NCI-H146 treated with DMSO at 0.1 percent for 48 hours (cell line): ENCODE measurements around the gene RAB31.
A peak's percentile ranks its signal among the peaks of the same experiment; 100 is the strongest.
"Not testable (repeated sequence)": the region's sequence is repeated elsewhere in the genome, so short reads cannot be mapped to it uniquely, and the experiment has no call there.

Experiments
- DNase-seq: peaks from one replicate; lab custom pipeline; 2025; ENCODE audit not compliant: unreplicated experiment; lab: John Stamatoyannopoulos, UW

RAB31 gene, protein sequence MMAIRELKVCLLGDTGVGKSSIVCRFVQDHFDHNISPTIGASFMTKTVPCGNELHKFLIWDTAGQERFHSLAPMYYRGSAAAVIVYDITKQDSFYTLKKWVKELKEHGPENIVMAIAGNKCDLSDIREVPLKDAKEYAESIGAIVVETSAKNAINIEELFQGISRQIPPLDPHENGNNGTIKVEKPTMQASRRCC

DNA sequence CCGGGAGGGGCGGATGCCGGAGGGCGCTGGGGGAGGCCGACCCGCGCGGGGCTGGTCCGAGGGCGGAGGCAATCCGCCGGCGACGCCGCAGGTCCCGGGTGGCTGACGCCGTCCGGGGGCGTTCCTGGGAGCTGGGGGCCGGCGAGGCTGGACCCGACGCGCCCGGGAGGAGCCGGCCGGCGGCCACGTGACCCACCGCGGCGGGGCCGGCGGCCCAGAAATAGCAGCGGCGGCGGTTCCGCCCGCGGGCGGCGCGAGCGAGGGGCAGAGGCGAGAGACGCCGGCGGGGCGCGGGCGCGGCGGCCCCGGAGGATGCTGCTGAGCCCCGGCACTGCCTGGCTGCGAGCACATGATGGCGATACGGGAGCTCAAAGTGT is at the start of gene RAB31:
TSS of gene RAB31 (plus strand) at position 245 of the 377 bp plus-strand sequence. CDS start at position 350, 105 bp downstream.
- DNase-seq = no peak

DNA sequence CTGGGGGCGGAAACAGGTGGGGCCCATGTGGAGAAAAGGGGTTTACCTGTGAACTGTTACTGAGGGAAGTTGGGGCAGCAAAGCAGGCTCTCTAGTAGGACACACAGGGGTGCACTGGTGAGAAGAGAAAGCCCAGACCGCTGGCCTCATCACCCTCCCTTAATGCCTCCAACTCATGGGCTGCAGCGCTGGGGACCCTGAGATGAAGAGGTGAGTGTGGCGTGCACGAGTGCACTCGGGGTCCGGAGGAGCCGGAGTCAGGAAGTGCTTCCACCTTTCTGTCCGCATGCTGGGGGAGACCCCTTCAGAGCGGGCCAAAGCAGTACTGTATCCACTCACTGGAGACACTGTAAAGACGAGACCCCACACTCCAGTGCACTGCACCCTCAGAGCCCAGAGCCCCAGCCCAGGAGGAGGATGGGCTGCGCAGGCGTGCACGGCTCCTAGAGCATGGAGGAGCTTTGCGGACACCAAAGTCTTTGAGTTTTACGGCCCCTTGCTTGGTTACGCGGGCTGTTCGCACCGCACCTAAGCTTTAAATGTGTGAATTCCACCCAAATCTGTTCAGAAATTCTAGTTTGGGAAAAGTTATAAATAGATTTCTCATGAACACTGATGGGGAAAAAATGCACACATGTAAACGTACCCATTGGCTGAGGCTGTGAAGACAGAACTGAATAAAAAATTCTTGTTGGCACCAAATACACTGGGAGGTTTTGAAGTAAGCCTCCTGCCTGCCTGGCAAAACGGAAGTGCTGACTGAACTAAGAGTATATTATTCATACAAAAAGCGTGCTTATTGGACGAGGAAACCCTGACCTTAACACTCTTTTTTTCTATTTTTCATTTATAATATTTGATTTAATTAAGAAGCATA is 48.4 kb upstream of the RAB31 start:
- no peak for DNase-seq

GRCh38 chr18:9661564-9661963 is 46.5 kb upstream of the RAB31 start:
- no peak for DNase-seq

GRCh38 chr18:9663377-9663776 is 44.7 kb upstream of the RAB31 start:
- DNase-seq = no peak

DNA sequence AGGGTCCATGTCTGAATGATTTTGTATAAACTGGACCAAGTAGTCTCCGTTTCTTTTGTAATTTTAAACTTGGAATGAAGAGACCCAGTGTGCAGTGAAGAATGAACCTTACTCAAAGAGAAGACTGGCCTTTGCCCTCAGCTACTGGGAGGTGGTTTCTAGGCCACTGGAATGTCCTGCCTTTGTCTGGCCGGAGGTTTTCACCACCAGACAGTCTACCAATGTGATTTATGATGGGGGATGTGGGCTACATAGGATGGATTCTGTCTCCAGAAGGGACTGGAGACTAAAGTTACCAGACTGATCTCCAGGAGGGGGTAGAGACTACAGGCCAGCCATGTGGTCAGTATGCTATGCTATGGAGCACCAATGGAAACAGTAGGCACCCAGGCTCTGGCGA is 42.8 kb upstream of the RAB31 start:
- no peak for DNase-seq

DNA sequence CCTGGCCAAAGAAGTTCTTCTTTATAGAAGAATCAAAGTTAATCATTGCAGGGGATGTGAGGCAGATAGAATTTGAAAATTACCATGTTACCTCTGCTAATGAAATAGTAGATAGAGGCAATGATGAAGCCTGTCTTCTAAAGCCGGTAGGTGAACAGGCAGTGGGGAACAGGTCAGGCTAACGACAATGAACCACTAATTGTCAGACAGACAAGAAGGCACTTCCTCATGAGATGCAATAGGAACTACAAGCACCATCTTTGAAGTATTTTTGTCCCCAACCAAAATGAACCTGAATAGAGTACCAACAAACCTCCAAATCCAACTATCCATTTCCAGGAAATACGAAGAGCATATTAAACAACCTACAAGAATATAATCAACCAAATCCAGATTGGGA is 41.6 kb upstream of the RAB31 start:
- DNase-seq = no peak

DNA sequence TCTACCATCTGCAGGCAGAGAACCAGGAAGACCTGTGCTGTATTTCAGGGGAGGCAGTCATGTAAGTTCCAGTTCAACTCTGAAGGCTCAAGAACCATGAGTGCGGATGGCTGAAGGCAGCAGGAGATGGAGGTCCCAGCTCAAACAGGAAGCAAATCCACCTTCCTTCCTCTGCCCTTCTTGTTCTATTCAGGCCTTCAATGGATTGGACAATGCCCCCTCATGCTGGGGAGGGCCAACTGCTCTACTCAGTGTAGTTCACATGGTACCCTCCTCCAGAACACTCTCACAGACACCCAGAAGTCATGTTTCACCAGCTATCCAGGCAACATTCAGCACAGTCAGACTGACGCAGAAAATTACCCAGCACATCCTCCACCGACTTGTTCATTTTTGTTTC is 39.1 kb upstream of the RAB31 start:
- no peak for DNase-seq

DNA sequence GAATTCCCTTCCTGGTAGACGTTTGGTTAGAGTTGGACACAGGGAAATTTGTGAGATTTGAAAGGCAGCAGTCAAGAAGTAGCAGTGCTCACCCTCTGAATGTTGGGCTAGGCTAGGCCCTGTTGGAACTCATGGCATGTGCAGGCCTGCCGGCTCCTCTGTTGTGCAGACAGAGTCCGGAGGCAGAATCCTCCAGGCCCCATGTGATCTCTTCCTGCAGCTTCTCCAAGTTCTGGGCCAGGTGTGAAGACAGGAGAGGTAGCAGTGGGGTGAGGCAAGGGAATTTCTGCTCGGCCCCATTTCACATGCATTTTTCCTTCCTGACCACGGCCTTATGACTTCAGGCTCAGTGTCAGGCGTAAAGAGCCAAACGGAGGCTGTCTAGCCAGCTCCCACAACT is 36.9 kb upstream of the RAB31 start:
- DNase-seq = no peak

- peak; percentile 47 for DNase-seq
Observed at GRCh38 chr18:9673296-9674251, 34.5 kb upstream of the RAB31 start.

- not testable (repeated sequence) for DNase-seq
Observed at GRCh38 chr18:9678216-9678615, 29.9 kb upstream of the RAB31 start.

DNA sequence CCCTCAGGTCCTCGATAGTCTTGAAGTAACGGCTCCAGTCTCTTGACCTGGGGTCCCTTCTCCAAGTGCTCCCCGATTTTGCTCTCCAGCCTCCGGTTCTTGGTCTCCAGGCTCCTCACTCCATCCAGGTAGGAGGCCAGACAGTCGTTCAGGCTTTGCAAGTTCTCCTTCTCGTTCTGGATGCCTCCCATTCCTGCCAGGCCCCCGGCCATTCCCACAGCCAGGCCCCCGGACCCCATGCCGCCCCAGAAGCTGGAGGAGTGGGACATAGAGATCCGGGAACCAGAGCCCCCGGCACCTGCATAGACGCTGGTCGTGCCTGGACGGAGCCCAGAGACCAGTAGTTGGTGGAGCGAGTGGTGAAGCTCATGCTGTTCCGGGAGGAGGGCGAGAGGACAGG is 29.0 kb upstream of the RAB31 start:
- DNase-seq = no peak

DNA sequence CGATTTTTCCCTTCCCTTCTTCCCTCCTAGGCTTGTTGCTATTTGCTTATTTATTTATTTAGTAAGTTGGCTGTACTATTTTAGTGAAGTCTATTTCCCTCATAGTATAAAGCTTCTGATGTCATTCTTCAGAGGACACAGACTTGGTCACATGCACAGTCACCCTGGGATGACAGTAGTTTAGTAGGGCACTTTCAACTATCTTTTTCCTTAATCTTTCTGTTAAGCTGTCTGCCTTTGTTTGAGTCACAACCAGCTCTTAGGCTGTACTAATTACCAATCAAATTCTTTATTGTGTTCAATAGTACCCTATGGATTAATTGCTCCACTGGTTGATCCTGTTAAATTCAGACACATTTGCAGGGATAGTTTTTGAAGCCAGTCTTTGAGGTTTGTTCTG is 26.9 kb upstream of the RAB31 start:
- DNase-seq = no peak

DNA sequence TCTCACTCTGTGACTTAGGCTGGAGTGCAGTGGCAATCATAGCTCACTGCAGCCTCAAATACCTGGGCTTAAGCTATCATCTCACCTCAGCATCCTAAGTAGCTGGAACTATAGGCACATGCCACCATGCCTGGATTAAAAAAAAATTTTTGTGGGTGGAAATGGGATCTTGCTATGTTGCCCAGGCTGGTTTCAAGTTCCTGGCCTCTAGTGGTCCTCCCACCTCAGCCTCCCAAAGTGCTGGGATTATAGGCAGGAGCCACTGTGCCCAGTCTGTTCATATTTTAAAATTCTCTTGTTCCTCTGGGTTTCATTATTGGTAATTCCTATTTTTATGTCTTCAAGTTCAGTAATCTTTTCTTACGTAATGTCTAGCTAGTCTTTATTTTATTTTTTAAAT is 25.5 kb upstream of the RAB31 start:
- DNase-seq = no peak

- no peak for DNase-seq
Observed at GRCh38 chr18:9683418-9684396, 24.4 kb upstream of the RAB31 start.

DNA sequence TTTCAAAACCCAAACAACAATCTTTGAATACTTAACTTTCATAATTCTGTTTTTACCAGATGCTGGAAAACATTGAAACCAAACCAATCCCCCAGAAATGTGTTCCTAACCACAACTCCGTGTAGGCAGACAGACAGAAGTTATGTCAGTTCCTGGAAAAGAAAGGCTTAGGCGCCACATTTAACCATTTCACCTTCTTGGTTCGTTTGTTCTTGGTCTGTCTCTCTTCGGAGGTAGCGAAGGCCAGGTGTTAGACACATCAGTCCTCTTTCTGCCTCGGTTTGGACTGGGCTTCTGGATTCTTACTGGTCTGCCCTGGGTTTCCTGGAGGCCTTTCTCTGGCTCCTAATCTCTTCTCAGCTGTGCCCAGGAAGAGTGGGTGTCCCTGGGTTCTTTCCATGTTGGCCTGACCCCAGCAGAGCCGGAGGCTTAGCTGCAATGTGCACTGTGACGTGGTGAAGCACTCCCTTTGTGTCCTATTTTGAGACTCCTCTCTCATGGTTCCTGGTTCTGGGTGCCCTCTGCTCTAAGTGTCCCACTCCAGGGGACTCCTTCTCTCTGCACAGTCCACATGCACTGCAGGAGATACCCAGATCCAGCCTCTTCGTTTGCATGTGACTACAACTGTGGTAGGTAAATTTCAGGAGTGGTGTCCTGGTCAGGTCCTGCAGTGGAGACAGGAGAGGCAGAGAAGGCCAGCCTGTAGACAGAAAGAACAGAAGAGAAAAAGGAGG is 23.1 kb upstream of the RAB31 start:
- no peak for DNase-seq

GRCh38 chr18:9685615-9685890 is 22.5 kb upstream of the RAB31 start:
- DNase-seq = no peak

DNA sequence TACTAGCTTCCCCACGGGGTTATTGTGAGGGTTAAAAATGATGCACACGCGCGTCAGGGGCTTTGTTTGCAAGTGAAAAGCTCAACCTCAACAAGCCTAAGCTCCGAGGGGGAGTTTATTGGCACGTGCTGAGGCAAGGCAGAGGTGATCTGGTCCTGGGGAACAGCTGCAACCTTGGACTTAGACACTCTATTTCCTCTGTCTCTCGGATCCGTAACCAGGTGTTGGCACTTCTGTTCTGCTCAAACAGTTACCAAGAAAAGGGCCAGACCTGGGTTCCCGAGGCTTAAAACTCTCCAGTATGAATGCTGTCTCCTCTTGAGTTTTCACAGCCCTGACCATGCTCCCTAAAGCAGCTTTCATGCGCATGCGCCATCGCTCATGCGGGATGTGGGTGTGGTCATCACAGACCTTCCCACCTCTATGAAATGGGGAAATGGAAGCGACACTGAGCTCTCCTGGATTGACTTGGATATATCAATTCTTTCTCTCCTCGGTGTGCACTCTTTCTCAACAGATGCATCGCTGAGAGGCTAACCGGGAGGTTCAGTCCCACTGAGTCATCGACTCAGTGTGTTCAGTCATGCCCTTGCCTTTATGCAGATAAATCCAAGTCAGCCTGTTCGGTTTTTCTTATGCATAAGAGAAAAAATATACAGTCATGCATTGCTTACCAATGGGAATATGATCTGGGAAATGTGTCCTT is 19.9 kb upstream of the RAB31 start:
- DNase-seq = no peak

GRCh38 chr18:9689253-9689652 is 18.8 kb upstream of the RAB31 start:
- no peak for DNase-seq
